Gastrocnemius medialis (tissue), 4 donors: ENCODE data around the gene SPATA2. TPM values are rescaled to one million over a fixed set of nuclear protein-coding genes. Genes with fewer than 3 reads are reported as not detected.

Experiments
- ATAC-seq, 2 donors: fragments of 150-250 bp; one replicate each; pipeline ENCODE4 v1.9.1; 2016
- DNase-seq, 2 donors: peaks; one replicate each; pipeline ENCODE4 v3.0.0-alpha.2; 2019
- H3K27ac ChIP-seq, 4 donors: fragments of 200-600 bp; sonication (generic); 1 replicate in 1 of 4; 2 replicates in 3 of 4; pipeline ENCODE4 v1.5.1; 2016 to 2018; ENCODE audit warnings: mild to moderate bottlenecking in 2 of 4, moderate library complexity in 1 of 4
- H3K27me3 ChIP-seq, 3 donors: fragments of 200-600 bp; sonication (generic) in 2 of 3; 1 replicate in 1 of 3; 2 replicates in 2 of 3; pipeline versions ENCODE4 v1.5.1 to v1.6.0; 2016 to 2019; ENCODE audit warnings: mild to moderate bottlenecking in 1 of 3, moderate library complexity in 1 of 3
- H3K36me3 ChIP-seq, 2 donors: fragments of 200-600 bp; sonication (generic) in 1 of 2; one replicate each; pipeline ENCODE4 v1.5.1; 2017 to 2018
- H3K4me1 ChIP-seq, 2 donors: fragments of 200-600 bp; sonication (generic) in 1 of 2; one replicate each; pipeline ENCODE4 v1.5.1; 2016 to 2017; ENCODE audit warnings: mild to moderate bottlenecking in 2 of 2
- H3K4me3 ChIP-seq, 4 donors: fragments of 200-600 bp; sonication (generic) in 3 of 4; 1 replicate in 1 of 4; 2 replicates in 3 of 4; pipeline ENCODE4 v1.5.1; 2016 to 2019; ENCODE audit warnings: mild to moderate bottlenecking in 2 of 4
- H3K9me3 ChIP-seq, 3 donors: fragments of 200-600 bp; sonication (generic) in 2 of 3; 1 replicate in 1 of 3; 2 replicates in 2 of 3; pipeline ENCODE4 v1.5.1; 2016 to 2019
- CTCF ChIP-seq, 5 experiments: fragments of 450-650 bp in 3 of 5; fragments of 200-600 bp in 2 of 5; sonication (generic) in 2 of 5; IDR thresholded peaks in 4 of 5; conservative IDR thresholded peaks in 1 of 5; 1 replicate in 4 of 5; 2 replicates in 1 of 5; pipeline ENCODE4 v1.5.1; 2016 to 2019; ENCODE audit warnings: antibody characterized with exemption in 5 of 5, mild to moderate bottlenecking in 3 of 5, moderate library complexity in 3 of 5
- POLR2A ChIP-seq, 2 donors: fragments of 450-650 bp; IDR thresholded peaks; one replicate each; pipeline ENCODE4 v1.6.1; 2017; ENCODE audit warnings: antibody characterized with exemption in 2 of 2, mild to moderate bottlenecking in 2 of 2, moderate library complexity in 2 of 2
- in situ Hi-C, 4 donors: fragments of 200-750 bp; cut with MboI; loops; one replicate each; pipeline versions ENCODE4 v1.15.0 to v1.8.0; 2017; ENCODE audit warnings: low sequenced_read_pairs in 4 of 4
- intact Hi-C: fragments of 100-400 bp; cut with DNase I; formaldehyde crosslinking; loops from one replicate; pipeline ENCODE4 v1.15.1; 2023; ENCODE audit warnings: low total_unique reads
- total RNA-seq, 4 donors: library from RNA; depleted of rRNA; stranded (reverse); fragments of >200 nt; gene quantifications; one replicate each; pipeline versions ENCODE4 v1.1.0 to v1.2.3, GENCODE V29; 2016

The SPATA2 gene
- total RNA-seq, 4 donors from 2014 or later: 7.7 to 10.7 (median 9.7) TPM

GRCh38 chr20:49945701-49946477 lies 30.6 kb upstream of the SPATA2 start:
- Histone ChIP-seq H3K27me3 (no peaks in the 10 kb centered on the region), H3K27ac (peak overlapping the region in 1 of 4 donors; percentile 27), H3K4me3 (no peak overlapping the region), H3K36me3 (peaks cover 8 to 88% of the 10 kb centered on the region in 2 donors), H3K9me3 (no peaks in the 10 kb centered on the region), H3K4me1 (peaks cover 22 to 24% of the 10 kb centered on the region in 2 donors)
- in situ Hi-C loops: no loop called here
- DNase-seq (no peak), ATAC-seq (no peak)
- intact Hi-C loops: no loop called here
- no peak for TF ChIP-seq POLR2A (IDR thresholded peaks at IDR 0.05)
- no peak for TF ChIP-seq CTCF (IDR thresholded peaks at IDR 0.05 in 4 of 5, conservative IDR thresholded peaks at IDR 0.05 in 1 of 5)

GRCh38 chr20:49945306-49945700 lies 30.0 kb upstream of the SPATA2 start:
- in situ Hi-C loops: no loop called here
- no peak overlapping the region for H3K4me3 ChIP-seq
- DNase-seq (no peak), ATAC-seq (no peak)
- peak overlapping the region in 1 of 4 donors; percentile 3 for H3K27ac ChIP-seq
- H3K27me3 ChIP-seq: no peaks in the 10 kb centered on the region
- H3K4me1 ChIP-seq: peaks cover 26 to 29% of the 10 kb centered on the region in 2 donors
- no peak for TF ChIP-seq POLR2A (IDR thresholded peaks at IDR 0.05)
- TF ChIP-seq CTCF (IDR thresholded peaks at IDR 0.05 in 4 of 5, conservative IDR thresholded peaks at IDR 0.05 in 1 of 5): no peak
- intact Hi-C loops: no loop called here
- no peaks in the 10 kb centered on the region for H3K9me3 ChIP-seq
- peaks cover 8 to 84% of the 10 kb centered on the region in 2 donors for H3K36me3 ChIP-seq

- no peaks in the 10 kb centered on the region for H3K27me3 ChIP-seq
- intact Hi-C loops (no loop called here), in situ Hi-C loops (no loop called here)
- peaks cover 47 to 51% of the 10 kb centered on the region in 2 donors for H3K4me1 ChIP-seq
- no peak overlapping the region for H3K27ac ChIP-seq
- peaks cover 5 to 64% of the 10 kb centered on the region in 2 donors for H3K36me3 ChIP-seq
- DNase-seq (no peak), ATAC-seq (no peak)
- H3K9me3 ChIP-seq: no peaks in the 10 kb centered on the region
- TF ChIP-seq POLR2A (IDR thresholded peaks at IDR 0.05) (no peak), CTCF (IDR thresholded peaks at IDR 0.05 in 4 of 5, conservative IDR thresholded peaks at IDR 0.05 in 1 of 5) (no peak)
- H3K4me3 ChIP-seq: no peak overlapping the region
Observed at GRCh38 chr20:49942942-49943341, 27.6 kb upstream of the SPATA2 start.

GRCh38 chr20:49942303-49942702 lies 27.0 kb upstream of the SPATA2 start:
- H3K4me1 ChIP-seq: peaks cover 53 to 58% of the 10 kb centered on the region in 2 donors
- no peaks in the 10 kb centered on the region for H3K9me3 ChIP-seq
- DNase-seq: no peak
- no peak overlapping the region for H3K27ac ChIP-seq
- TF ChIP-seq CTCF (IDR thresholded peaks at IDR 0.05 in 4 of 5, conservative IDR thresholded peaks at IDR 0.05 in 1 of 5) (no peak), POLR2A (IDR thresholded peaks at IDR 0.05) (no peak)
- in situ Hi-C loops: no loop called here
- no peaks in the 10 kb centered on the region for H3K27me3 ChIP-seq
- intact Hi-C loops: no loop called here
- no peak overlapping the region for H3K4me3 ChIP-seq
- H3K36me3 ChIP-seq: peaks cover 5 to 63% of the 10 kb centered on the region in 2 donors
- no peak for ATAC-seq
